Natural killer cell (primary cell): ENCODE measurements around the gene B3GALT5. TPM values are rescaled to one million over a fixed set of nuclear protein-coding genes. Genes with fewer than 3 reads are reported as not detected.

Experiments used
- ATAC-seq, 3 donors: fragments of 150-1000 bp in 2 of 3; fragments of 200-7000 bp in 1 of 3; cut with Tn5 transposase; 1 replicate in 1 of 3; 2 replicates in 2 of 3; pipeline ENCODE4 v1.10.0; 2021; ENCODE audit warnings: mild to moderate bottlenecking in 2 of 3, moderate library complexity in 2 of 3
- DNase-seq, 2 donors: peaks; one replicate each; pipeline versions ENCODE4 v3.0.0 to v3.0.0-alpha.2; 2013 to 2021; ENCODE audit warnings: mixed read lengths in 1 of 2
- H3K27ac ChIP-seq: one replicate; pipeline ENCODE4 v1.5.1; 2013; ENCODE audit warnings: mild to moderate bottlenecking, low read length
- H3K27me3 ChIP-seq: one replicate; pipeline ENCODE4 v1.6.1; 2013; ENCODE audit warnings: low read length; ENCODE audit not compliant: control insufficient read depth, insufficient read depth
- H3K36me3 ChIP-seq: one replicate; pipeline ENCODE4 v1.6.1; 2013; ENCODE audit warnings: low read length; ENCODE audit not compliant: control insufficient read depth, insufficient read depth
- H3K4me1 ChIP-seq: one replicate; pipeline ENCODE4 v1.6.1; 2013; ENCODE audit warnings: low read length; ENCODE audit not compliant: control insufficient read depth, insufficient read depth
- H3K4me3 ChIP-seq: one replicate; pipeline ENCODE4 v1.5.1; 2013; ENCODE audit warnings: low read length
- H3K9me3 ChIP-seq: one replicate; pipeline ENCODE4 v1.6.1; 2013; ENCODE audit warnings: low read length; ENCODE audit not compliant: control insufficient read depth, insufficient read depth
- H3K27ac Mint-ChIP-seq, 2 donors: one replicate each; pipeline ENCODE4 v1.8.0; 2022; ENCODE audit warnings: mild to moderate bottlenecking in 2 of 2, mixed read lengths in 2 of 2, moderate library complexity in 1 of 2
- H3K27me3 Mint-ChIP-seq, 2 donors: one replicate each; pipeline ENCODE4 v1.8.0; 2022; ENCODE audit warnings: low read depth in 2 of 2, mixed read lengths in 2 of 2
- H3K36me3 Mint-ChIP-seq: one replicate; pipeline ENCODE4 v1.8.0; 2022; ENCODE audit warnings: mixed read lengths
- H3K4me1 Mint-ChIP-seq, 2 donors: one replicate each; pipeline ENCODE4 v1.8.0; 2022; ENCODE audit warnings: mixed read lengths in 2 of 2
- H3K4me3 Mint-ChIP-seq: one replicate; pipeline ENCODE4 v1.8.0; 2022; ENCODE audit warnings: mild to moderate bottlenecking, moderate library complexity, mixed read lengths
- H3K9me3 Mint-ChIP-seq, 2 donors: one replicate each; pipeline ENCODE4 v1.8.0; 2022; ENCODE audit warnings: mixed read lengths in 2 of 2
- CTCF ChIP-seq: fragments of 200-600 bp; IDR thresholded peaks from one replicate; pipeline ENCODE4 v1.8.0; 2022; ENCODE audit warnings: antibody characterized with exemption
- WGBS: methylation state at CpG from one replicate; pipeline ENCODE4 v1.1.7; 2013; ENCODE audit warnings: missing lambda C conversion rate; ENCODE audit not compliant: insufficient coverage; 5-methylcytosine and 5-hydroxymethylcytosine counted together
- intact Hi-C: fragments of 100-400 bp; cut with micrococcal nuclease; formaldehyde crosslinking; loops from one replicate; pipeline ENCODE4 v1.14.2; 2022
- total RNA-seq, 4 donors: library from RNA; stranded (reverse); fragments of 120-200 nt in 1 of 4; gene quantifications; one replicate each; pipeline versions ENCODE4 v1.2.3 to v1.2.4, GENCODE V29; 2013 to 2022

The B3GALT5 gene
- total RNA-seq, 3 donors from 2014 or later (not counting 1 experiment from before 2014, with no cell fraction given), result 0.05 TPM; not detected in 2

GRCh38 chr21:39613041-39613934 lies 548 bp downstream of the B3GALT5 start:
- TF ChIP-seq CTCF, result no peak
- Histone ChIP-seq H3K27me3 (peaks cover 6% of the 10 kb centered on the region), H3K9me3 (no peaks in the 10 kb centered on the region), H3K4me3 (no peak overlapping the region), H3K27ac (no peak overlapping the region), H3K4me1 (no peaks in the 10 kb centered on the region), H3K36me3 (no peaks in the 10 kb centered on the region)
- Mint-ChIP-seq H3K27me3 (peaks cover 24 to 32% of the 10 kb centered on the region in 2 donors), H3K9me3 (no peaks in the 10 kb centered on the region), H3K27ac (no peak overlapping the region), H3K36me3 (no peaks in the 10 kb centered on the region), H3K4me1 (no peaks in the 10 kb centered on the region), H3K4me3 (no peak overlapping the region)
- DNase-seq (no peak), ATAC-seq (no peak)
- WGBS, result 10% methylated on average over 44 of the region's 47 CpGs
- intact Hi-C loops, result no loop called here

GRCh38 chr21:39616211-39616772 lies 3.6 kb downstream of the B3GALT5 start:
- intact Hi-C loops, result no loop called here
- H3K27ac Mint-ChIP-seq, result no peak overlapping the region
- H3K27me3 Mint-ChIP-seq, result peaks cover 24 to 32% of the 10 kb centered on the region in 2 donors

GRCh38 chr21:39620856-39621255 lies 8.1 kb downstream of the B3GALT5 start:
- Mint-ChIP-seq H3K4me3 (no peak overlapping the region), H3K27me3 (peaks cover 12 to 18% of the 10 kb centered on the region in 2 donors), H3K4me1 (no peaks in the 10 kb centered on the region), H3K36me3 (no peaks in the 10 kb centered on the region), H3K27ac (no peak overlapping the region), H3K9me3 (peaks cover 0 to 9% of the 10 kb centered on the region in 2 donors)
- no peak overlapping the region for H3K27ac ChIP-seq
- TF ChIP-seq CTCF, result no peak
- H3K9me3 ChIP-seq, result no peaks in the 10 kb centered on the region
- no peak overlapping the region for H3K4me3 ChIP-seq
- H3K27me3 ChIP-seq, result no peaks in the 10 kb centered on the region
- ATAC-seq (no peak), DNase-seq (no peak)
- no peaks in the 10 kb centered on the region for H3K36me3 ChIP-seq
- intact Hi-C loops, result no loop called here
- no peaks in the 10 kb centered on the region for H3K4me1 ChIP-seq

More at GRCh38 chr21:39616211-39616772, 3.6 kb downstream of the B3GALT5 start:
- no peak for ATAC-seq
- Histone ChIP-seq H3K4me1 (no peaks in the 10 kb centered on the region), H3K4me3 (no peak overlapping the region), H3K27ac (no peak overlapping the region), H3K9me3 (no peaks in the 10 kb centered on the region), H3K27me3 (peaks cover 6% of the 10 kb centered on the region), H3K36me3 (no peaks in the 10 kb centered on the region)
- DNase-seq, result no peak
- Mint-ChIP-seq H3K36me3 (no peaks in the 10 kb centered on the region), H3K4me1 (no peaks in the 10 kb centered on the region), H3K9me3 (no peaks in the 10 kb centered on the region), H3K4me3 (no peak overlapping the region)
- no peak for TF ChIP-seq CTCF
- 7% methylated on average over 4 of the region's 5 CpGs for WGBS
